ENCODE measurements around the gene DUS2.
"Not testable (repeated sequence)": the region's sequence is repeated elsewhere in the genome, so short reads cannot be mapped to it uniquely, and the experiment has no call there.

Gene DUS2

GRCh38 chr16:67998779-67999688, 24.1 kb upstream of the DUS2 start, which contains the start of gene DPEP2:
Gene DPEP2 (minus strand): TSS chr16:67999484. CDS start chr16:67993212, 6,272 bp downstream.
- DNase-seq, result peak; percentile 46

GRCh38 chr16:67999985-68000384, 23.1 kb upstream of the DUS2 start:
- no peak for DNase-seq

GRCh38 chr16:68000450-68000849, 22.6 kb upstream of the DUS2 start:
- no peak for DNase-seq

DNA sequence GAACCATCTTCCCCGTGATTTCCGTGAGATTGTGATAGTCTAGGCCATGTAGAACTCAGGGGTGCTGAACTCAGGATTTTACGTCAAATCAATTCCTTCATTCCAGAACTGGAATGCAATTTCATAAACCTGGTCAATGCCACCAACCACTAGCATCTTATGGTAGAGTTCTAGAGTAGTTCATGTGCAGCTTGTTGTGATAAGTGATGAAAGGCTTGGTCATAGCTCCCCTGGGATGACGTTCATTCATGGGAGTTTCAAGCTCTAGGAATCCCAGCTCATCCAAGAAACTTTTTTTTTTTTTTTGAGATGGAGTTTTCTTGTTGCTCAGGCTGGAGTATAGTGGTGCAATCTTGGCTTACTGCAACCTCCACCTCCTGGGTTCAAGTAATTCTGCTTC, 20.1 kb upstream of the DUS2 start:
- DNase-seq, result no peak

- no peak for DNase-seq
Observed at GRCh38 chr16:68005211-68005610, 17.9 kb upstream of the DUS2 start.

DNA sequence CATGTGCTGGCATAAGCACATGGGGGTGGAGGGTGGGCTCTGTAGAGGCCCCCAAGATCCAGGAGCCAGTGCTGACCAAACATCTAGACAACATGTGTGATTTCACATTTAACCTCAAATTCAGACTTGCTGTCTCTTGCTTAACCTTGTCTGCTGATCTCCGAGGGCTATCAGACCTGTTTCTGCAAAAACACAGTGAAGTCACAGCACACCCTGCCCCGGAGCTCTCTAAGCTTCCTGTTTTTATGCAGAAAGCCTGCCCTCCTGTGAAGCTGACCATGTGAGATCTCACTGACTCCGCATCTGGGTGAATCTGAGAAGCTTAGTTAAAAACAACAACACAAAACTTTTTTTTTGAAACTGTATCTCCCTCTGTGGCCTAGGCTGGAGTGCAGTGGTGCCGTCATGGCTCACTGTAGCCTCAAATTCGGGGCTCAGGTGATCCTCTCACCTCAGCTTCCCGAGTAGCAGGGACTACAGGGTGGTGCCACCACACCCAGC, 17.2 kb upstream of the DUS2 start:
- DNase-seq, result no peak

DNA sequence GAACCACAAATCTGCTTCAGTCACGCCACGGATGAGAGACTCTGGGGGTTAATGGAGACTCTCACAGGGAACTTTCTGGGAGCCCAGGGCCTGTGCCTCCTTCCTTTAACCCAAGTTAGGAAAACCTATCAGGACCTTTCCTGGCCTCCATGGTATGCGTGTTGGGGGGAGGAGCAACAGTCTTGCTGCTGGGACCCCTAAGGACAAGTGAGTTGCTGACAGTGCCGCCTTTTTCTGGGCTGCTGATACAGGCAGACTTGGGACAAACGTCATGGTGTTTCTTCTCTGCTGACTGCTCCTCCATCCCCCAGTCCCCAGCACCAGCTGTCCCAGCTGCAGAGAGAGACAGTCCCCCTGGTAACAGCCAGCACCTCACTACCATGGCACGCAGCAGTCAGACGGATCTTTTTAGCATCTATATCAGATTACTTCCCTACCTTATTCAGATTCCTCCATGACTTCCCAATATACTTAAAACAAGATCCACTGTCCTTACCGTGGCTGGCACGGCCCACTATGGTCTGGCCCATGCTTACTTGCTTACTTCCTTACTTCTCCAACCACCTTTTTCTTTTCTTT, 13.8 kb upstream of the DUS2 start:
- no peak for DNase-seq

GRCh38 chr16:68009872-68010271, 13.2 kb upstream of the DUS2 start:
- not testable (repeated sequence) for DNase-seq

DNA sequence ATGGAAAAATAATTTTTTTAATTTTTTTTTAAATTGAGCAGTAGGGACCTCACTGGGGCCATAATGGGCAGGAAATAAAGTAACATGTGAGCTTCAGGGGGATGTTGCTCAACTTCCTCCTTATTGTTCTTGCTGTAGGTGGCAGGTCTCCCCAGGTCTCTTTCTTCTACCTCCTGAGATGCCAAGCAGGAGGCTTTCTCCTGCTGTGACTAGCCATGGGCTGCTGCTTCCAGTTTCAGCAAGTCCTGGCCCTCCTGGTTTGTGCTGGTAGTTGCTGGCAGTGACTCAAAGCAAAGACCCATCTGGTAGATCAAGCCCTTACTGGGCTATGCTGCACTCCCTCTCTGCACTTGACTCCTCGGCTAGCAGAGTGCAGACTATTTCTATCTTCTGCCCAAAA, 9.6 kb upstream of the DUS2 start:
- DNase-seq, result no peak

DNA sequence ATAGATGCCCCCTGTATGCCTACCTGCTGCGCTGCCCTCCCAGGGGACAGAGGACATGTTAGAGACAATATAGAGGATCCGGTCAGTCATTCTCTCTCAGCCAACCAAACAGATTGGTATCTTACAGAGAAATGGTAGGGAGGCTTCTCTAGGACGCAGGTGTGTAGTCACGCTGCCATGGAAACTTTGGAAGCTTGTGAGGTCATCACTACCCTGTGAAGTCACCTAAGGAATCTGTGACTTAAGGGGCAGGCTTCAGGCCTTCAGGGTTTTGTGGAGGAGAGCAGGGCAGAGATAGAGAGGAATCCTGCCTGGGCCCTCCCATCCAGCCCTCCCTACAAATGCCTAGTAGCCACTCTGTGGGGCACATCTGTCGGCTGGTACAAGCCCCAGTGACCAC, 7.4 kb upstream of the DUS2 start, which contains the start of gene DPEP2NB:
TSS of gene DPEP2NB (minus strand) at position 231 of the 400 bp plus-strand sequence. CDS start at position 90, 141 bp downstream.
- no peak for DNase-seq

- no peak for DNase-seq
Observed at GRCh38 chr16:68019167-68019680, 3.9 kb upstream of the DUS2 start.

- no peak for DNase-seq
Observed at GRCh38 chr16:68021490-68021889, 1.6 kb upstream of the DUS2 start.

GRCh38 chr16:68022278-68022727, 781 bp upstream of the DUS2 start:
- DNase-seq, result no peak

- DNase-seq, result no peak
Observed at GRCh38 chr16:68028996-68029395, 5.9 kb downstream of the DUS2 start.

- DNase-seq, result not testable (repeated sequence)
Observed at GRCh38 chr16:68030108-68030507, 7.0 kb downstream of the DUS2 start.

- DNase-seq, result peak; percentile 25
Observed at GRCh38 chr16:68031951-68032350, 8.9 kb downstream of the DUS2 start.

GRCh38 chr16:68033101-68033500, 10.0 kb downstream of the DUS2 start:
- DNase-seq, result no peak

DNA sequence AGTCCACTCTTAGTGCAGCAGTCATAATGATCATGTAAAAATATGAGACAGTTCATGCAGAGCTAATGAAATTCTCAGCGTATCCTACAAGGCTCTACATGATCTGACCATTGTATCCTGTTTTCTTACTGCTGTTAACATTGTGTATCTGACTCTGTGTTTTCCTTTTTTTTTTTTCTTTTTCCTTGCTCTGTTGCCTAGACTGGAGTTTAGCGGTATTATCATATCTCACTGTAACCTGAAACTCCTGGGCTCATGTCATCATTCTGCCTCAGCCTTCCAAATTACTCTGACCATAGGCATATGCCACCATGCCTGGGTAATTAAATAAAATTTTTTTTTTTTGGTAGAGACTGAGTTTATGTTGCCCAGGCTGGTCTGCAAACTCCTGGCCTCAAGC, 12.1 kb downstream of the DUS2 start:
- DNase-seq, result no peak

DNA sequence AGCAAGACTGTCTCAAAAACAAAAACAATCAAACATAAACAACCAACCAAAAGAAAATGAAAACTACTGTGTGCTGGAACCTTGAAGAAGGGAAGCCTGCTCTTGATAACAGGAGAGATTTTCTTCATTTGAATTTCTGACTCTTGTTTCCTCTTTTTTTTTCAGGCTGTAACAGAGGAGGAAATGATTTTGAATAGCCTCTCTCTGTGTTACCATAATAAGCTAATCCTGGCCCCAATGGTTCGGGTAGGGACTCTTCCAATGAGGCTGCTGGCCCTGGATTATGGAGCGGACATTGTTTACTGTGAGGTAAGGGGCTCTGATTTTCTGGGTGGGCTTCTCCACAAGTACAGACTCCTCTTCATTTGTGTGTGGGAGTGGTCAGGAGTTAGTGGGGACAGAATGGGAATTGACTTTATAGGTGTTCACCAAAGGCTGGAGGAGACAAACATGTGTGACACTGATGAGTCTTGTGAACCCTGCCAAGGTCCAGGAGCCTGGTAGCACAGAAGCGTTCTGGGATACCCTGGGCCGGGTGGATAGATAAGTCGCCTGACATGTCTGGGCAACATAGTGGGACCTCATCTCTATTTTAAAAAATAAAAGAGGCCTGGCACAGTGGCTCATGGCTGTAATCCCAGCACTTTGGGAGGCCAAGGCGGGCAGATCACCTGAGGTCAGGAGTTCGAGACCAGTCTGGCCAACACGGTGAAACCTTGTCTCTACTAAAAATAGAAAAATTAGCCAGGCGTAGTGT, 14.9 kb downstream of the DUS2 start:
- DNase-seq, result no peak

DNA sequence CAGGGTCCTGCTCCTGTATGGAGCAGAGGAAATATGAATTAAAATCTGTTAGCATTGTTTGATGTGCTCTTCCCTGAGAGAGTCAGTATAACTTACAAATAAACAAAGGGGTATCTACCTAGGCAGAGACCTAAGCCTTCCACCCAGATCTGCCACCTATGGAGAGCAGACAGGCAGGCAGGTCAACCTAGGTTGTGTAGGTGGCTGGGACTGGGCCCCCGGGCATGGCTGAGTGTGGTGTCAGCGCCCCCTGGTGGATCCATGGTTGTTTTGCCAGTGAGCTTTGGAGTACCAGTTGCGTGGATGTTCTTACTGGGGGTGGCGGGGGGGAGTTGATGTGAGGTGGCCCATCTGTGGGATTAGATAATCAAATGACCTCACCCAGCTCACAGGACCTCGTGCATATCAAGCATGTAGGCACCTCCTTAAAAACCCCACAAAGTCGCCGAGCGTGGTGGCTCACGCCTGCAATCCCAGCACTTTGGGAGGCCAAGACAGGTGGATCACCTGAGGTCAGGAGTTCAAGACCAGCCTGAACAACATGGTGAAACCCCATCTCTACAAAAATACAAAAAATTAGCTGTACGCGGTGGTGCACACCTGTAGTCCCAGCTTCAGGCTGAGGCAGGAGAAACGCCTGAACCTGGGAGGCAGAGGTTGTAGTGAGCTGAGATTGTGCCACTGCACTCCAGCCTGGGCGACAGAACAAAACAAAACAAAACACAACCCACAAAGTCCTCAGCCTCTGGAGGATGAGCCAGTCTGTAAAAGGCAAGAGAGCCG, 17.6 kb downstream of the DUS2 start:
- DNase-seq, result peak; percentile 91

- DNase-seq, result no peak
Observed at GRCh38 chr16:68041783-68042182, 18.7 kb downstream of the DUS2 start.

DNA sequence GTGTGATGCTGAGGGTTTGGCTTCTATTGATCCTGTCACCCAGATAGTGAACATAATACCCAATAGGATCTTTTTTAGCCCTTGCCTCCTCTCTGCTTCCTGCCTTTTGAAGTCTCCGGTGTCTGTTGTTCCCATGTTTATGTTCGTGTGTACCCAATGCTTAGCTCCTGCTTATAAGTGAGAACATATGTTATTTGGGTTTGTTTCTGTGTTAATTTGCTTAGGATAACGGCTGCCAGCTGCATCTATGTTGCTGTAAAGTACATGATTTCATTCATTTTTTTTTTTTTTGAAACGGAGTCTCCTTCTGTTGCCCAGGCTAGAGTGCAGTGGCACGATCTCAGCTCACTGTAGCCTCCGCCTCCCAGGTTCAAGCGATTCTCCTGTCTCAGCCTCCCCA, 23.0 kb downstream of the DUS2 start:
- no peak for DNase-seq
